T1000 (cell line): ENCODE data around the gene NMD3.
"Not testable (repeated sequence)": the region's sequence is repeated elsewhere in the genome, so short reads cannot be mapped to it uniquely, and the experiment has no call there.

Experiments
- DNase-seq: peaks from one replicate; lab custom pipeline; 2025; ENCODE audit warnings: mixed read lengths; lab: John Stamatoyannopoulos, UW

The NMD3 gene

DNA sequence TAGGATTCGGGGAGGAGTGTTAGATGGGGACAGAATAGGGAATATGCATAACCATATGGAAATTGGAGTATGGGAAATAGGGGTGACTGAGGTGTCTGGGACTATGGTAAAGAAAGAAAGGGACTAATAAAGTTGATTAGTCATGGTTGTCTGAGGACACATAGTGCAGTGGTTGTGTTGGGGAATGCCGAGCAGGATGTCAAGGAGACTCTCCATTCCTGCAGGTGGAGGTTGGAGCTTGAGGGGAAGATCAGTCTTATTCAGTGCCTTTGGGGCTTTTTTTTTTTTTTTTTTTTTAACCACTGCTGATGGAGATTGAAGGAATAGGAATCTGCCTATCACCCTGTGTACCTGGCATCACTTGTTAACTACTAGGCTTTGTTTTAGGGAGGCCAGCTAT lies 10.8 kb downstream of the NMD3 start:
- DNase-seq = no peak

DNA sequence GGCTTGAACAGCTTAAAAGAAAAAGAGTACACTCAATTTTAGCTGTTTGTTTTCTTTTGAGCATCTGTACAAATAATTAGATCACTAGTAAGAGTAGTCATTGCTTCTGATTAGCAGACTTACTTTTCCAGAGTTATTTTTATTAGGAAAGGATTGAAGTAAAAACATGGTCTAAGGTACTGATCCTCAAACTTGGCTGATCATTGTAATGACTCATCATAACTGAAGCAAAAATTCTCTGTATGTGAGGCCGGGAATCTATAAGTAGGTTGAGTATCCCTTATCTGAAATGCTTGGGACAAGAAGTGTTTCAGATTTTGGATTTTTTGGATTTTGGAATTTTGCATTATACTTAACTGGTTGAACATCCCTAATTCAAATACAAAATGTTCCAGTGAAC lies 12.4 kb downstream of the NMD3 start:
- DNase-seq = no peak

DNA sequence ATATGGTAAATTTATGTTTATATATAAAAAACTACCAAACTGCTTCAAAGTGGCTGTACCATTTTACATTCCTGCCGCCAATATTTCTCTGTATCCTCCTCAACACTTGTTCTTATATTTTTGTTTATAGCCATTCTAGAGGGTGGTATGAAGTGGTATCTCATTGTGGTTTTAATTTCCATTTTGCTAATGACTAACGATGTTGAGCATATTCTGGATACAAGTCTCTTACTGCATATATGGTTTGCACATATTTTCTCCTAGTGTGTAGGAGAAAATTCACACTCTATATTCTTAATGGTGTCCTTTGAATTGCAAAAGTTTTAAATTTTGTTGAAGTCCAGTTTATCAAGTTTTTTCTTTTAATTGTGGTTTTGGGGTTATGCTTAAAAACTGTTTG lies 15.1 kb downstream of the NMD3 start:
- no peak for DNase-seq

DNA sequence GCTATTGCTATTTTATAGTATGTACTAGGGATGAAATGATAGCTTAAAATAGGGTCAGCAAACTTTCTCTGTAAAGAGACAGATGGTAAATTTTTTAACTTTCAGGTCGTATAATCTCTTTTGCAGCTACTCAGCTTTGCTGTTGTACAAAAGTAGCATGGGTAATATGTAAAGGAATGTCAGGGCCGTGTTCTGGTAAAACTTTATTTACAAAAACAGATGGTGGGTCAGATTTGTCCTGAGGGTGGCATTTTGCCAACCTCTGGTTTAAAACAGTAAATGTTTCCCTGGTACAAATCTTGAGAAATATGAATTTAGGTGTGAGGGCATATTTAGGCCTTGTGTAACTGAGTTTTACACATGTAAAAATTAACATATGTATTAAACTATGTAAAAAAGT lies 18.6 kb downstream of the NMD3 start:
- DNase-seq = no peak

DNA sequence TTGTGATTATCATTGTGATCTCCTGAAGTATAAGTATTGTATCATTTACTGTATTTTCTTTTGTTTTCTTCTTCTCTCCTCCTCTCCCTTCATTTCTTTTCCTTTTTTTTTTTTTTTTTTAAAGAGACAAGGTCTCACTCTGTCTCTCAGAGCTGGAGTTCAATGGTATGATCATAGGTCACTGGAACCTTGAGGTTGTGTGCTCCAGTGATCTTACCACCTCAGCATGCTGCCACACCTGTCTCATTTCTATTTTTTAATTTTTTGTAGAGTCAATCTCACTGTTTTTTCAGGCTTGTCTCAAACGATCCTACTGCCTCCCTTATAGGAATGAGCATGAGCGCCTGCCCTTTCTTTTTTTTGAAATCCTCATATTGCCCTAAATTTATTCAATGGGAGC lies 23.4 kb downstream of the NMD3 start:
- DNase-seq = no peak

DNA sequence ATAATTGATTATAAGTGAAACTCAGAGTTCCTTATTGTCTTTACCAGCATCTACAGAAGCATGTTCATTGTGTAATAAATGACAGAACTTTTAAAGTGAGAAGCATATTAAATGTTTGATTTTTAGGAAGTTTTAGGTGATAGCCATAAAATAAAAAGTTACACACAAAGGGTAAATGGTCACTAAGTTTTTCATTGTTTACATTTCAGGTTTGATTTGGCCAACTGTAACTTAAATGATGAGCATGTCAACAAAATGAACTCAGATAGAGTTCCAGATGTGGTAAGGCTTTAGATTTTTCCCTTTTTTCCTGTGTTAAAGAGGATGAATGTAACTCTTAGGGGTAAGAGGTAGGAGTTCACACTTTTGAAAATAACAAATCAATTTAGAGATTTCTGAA lies 25.9 kb downstream of the NMD3 start:
- no peak for DNase-seq

DNA sequence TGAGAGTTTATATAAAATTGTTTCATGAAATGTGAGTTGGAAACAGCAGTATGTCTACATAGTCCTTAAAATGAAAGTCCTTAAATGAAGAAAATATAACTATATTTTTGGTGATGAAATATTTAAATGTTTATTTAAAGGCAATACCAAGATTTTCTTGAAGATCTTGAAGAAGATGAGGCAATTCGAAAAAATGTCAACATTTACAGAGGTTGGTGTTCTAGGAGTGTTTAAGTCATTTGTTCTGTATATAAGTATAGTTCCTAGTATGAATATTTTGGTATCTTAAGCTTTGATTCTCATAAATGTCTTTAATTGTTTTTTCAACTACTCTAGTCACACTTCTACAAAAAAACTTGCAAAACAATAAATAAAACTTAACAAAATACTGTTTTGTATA lies 29.0 kb downstream of the NMD3 start:
- DNase-seq = no peak

DNA sequence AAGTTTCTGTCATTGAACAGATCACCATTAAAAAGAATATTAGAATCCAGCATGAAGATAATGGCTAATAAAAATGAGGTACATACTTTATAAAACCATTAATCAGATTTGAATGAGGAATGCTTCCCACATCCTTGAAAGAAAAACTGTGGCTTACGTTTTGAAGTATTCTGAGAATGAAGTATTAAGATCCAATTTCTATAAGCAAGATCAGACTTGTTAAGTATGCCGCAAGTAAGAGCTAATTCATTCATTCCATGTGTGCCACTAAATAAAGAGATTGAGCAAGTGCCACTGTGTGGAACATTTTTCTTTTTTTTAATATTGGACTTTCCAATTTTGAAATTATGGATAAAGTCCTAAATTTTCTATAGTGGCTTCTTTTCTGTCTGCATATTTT lies 30.6 kb downstream of the NMD3 start:
- DNase-seq = no peak

DNA sequence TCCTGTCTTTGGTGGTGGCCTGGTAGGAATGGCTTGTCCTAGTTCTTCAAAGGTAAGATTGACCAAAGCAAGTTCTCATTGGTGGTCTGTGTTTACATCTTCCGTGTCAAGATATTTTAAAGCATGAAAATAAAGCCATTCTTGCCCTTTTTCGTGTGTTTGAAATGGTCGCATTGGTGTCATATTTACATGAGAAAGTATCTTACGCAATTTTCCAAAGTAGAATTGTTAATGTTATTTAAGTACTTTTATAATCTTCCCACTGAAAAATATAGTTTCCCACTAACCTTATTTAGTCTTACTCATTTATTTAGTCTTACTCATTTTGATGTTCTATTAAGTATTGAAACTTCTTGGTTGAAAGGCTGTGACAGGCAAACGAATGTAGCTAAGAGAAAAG lies 31.0 kb downstream of the NMD3 start:
- no peak for DNase-seq

DNA sequence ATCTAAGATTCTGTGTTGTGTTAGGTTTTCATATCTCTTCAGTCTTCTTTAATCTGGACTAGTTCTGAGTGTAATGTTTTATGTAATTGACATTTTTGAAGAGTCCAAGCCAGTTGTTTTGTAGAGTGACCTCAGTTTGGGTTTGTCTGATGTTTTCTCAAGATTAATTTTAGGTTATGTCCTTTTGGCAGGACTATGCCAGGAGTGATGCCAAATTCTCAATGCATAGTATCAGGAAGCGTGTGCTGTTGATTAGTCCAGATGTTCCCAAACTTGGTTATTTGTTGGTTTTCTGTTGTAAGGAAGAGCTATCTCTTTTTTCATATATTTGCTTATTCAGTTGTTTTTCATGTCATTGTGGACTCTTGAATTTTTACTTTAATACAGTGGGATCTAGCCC lies 32.6 kb downstream of the NMD3 start:
- no peak for DNase-seq

DNA sequence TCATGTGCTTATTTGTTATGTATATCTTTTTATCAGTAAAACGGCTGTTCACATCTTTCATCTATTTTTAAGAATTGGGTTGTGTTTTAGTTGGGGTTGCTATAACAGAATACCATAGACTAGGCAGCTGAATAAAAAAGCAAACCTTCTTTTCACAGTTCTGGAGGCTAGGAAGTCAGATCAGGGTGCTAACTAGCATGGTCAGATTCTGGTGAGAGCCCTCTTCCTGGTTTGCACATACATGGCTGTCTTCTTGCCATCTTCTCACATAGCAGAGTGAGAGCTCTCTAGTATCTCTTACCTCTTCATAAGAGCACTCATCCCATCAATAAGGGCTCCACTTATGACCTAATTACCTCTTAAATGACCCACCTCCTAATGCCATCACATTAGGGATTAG lies 33.8 kb downstream of the NMD3 start:
- no peak for DNase-seq

DNA sequence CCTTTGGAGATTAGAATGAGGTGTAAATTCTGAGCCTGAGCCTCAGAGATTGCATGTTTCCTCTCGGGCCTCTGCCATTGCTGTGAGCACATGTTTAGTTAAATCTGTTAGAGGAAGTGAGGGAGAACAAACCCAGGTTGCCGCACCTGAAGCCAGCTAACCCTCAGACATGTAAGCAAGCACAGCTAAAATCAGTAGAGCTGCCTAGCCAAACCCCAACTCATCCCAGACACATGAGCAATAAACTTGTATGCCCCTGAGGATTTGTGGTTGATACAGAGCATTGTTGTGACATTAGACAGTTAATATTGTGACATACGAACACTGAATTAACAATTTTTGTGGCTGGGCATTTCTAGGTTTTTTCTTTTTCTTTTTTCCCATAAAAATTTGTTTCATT lies 41.9 kb downstream of the NMD3 start:
- no peak for DNase-seq

DNA sequence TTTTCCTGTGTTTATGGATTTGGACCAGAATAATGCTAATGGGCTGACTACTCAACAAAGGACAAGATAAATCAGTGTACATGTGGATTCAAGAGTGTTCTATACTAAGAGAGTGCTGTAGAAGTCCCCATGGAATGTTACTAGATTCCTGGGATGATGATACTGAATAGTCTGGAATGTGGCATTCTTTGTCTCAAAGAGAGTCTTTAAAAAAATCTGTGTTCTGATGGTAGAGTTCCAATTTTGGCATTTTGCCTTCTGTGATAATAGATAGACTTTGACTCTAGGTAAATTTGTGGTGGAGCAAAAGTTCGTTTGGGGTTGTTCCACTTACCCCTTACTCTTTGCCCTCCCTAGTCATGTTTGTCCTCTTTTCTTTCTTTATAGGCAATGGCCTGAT lies 43.7 kb downstream of the NMD3 start:
- DNase-seq = no peak

DNA sequence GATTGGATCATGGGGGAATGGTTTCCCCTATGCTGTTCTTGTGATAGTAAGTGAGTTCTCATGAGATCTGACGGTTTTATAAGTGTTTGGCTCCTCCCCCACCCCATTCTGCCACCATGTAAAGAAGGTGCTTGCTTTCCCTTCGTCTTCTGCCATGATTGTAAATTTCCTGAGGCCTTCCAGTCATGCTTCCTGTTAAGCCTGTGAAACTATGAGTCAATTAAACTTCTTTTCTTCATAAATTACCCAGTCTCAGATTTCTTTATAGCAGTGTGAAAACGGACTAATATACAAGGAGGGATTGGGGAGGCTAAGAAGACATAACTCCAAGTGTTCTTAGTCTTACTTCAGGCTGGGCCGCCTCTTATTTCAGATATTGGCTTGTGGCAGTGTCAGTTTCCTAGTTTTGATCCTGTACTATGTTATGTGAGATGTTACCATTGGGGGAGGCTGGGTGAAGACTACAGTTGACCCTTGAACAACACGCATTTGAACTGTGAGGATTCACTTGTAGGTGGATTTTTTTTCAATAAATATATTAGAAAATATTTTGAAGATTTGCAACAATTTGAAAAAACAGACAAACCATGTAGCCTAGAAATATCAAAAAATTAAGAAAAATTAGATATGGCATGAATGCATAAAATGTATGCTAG lies 44.9 kb downstream of the NMD3 start:
- no peak for DNase-seq

DNA sequence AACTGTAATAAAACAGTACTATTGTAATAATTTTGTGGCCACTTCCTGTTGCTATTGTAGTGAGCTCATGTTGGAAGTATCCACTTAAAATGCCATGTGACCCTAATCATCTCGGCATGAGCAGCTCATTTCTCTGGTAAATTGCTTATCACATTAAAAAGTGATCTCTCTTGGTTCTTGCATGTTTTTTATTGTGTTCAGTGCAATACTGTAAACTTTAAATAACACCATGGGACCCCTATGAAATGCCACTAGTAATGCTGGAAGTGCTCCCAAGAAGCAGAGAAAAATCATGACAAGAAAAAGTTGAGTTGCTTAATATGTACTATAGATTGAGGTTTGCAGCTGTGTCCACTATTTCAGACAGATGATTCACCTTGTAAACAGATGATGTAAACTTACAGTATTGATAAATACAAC lies 45.6 kb downstream of the NMD3 start:
- peak; percentile 8 for DNase-seq

DNA sequence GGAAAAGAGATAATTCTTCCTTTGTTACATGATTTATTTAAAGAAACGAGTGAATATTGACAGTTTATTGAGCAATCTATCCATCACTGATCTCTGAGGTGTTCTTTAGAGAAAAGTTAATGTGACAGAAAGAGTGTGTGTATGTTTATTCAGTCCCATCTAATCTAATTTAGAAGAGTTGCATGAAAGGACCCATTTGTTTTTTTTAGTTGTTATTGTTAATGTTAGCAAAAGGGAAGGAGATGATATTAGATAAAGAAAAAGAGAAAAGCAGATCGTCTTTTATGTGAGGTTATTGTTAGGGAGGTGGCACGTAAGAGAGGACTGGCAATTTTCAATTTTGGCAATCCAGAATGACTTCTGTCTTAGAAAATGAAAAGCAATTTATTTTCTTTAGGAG lies 46.5 kb downstream of the NMD3 start:
- DNase-seq = no peak

DNA sequence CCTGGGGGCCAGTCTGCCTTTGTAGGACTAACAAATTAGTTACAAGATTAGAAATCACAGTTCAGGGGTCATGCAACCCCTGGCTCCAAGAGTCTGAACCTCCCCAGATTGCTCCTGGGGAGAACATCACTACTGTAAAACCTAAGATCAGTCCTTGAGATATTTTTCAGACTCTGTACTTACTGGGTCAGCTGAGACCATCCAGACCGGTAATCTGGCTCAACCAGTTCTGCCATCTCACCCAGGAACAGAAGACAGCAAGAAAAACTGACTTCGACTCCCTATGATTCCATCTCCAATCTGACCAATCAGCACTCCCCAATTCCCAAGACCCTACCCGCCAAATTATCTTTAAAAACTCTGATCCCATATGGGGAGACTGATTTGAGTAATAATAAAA lies 47.5 kb downstream of the NMD3 start:
- no peak for DNase-seq

DNA sequence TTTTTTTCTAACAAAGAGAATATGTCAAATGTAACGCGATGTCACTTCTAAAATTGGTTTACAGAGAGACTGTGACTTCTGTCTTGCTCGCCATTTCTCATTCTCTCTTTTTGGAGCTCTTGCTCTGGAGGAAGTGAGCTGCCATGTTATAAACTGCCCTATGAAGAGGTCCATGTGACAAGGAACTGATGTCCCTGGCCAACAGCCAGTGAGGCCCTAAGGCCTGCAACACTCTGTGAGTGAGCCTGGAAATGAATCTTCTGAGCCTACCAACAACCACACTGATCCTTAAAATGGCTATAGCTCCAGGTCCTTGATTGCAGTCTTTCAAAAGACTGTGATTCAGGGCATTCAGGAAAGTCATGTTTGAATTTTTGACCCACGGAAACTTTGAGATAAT lies 49.9 kb downstream of the NMD3 start:
- no peak for DNase-seq

DNA sequence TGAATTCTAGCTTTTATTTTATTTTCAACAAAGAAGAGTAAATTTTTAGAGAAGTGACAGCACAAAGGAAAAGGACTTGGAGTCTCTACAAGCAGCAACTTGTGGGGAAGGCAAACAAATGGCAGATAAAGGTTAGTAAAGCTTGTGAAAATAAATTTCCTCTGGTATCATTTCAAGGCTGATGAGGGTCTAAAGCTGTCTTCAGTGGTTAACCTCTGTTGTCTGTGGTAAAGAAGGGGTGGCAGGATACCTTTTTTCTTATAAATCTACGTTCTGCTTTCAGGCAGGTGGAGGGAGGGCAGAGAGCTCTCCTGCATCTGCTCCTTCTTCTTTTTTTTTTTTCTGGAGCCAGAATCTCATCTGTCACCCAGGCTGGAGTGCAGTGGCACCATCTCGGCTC lies 50.5 kb downstream of the NMD3 start:
- no peak for DNase-seq

DNA sequence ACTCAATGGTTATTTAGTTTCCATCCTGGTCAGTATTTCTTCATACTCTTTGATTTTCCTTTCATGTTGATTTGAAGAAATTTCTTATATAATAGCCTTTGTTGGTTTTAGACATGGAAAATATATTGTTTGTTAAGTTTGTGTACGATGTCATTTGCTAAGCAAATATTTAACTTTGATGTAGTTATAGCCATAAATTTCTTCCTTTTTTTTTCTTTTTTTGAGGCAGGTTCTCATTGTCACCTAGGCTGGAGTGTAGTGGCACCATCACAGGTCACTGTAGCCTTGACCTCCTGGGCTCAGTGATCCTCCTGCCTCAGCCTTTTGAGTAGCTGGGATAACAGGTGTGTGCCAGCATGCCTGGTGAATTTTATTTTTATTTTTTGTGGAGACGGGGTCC lies 51.4 kb downstream of the NMD3 start:
- DNase-seq = no peak

DNA sequence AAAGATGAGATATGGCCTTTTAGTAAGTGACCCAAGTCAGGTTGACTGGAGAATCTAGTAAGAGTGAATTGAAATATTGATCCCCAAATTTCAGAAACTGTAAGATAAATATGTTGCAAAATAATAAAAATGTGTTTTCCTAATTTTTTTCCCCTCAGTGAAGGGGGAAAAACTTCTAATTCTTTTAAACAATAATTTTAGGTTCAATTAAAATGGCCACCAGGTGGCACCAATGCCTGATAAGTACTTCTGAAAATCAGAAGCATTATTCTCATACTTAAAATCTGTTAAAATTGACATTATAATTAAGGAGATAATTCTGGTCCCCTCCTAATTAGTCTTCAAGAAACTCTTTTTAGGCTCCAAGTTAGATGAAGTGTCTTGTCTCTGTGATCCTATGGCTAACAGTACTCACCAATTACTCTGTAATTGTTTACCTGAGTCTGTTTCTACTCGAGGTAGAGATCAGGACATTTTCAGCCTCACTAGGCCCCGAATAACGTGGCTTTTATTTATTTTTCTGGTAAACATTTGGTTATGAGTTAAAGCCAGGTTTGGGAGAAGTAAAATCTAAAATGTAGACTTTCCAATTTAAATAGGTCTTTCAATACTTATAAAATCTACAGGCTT lies 52.6 kb downstream of the NMD3 start:
- DNase-seq = no peak

DNA sequence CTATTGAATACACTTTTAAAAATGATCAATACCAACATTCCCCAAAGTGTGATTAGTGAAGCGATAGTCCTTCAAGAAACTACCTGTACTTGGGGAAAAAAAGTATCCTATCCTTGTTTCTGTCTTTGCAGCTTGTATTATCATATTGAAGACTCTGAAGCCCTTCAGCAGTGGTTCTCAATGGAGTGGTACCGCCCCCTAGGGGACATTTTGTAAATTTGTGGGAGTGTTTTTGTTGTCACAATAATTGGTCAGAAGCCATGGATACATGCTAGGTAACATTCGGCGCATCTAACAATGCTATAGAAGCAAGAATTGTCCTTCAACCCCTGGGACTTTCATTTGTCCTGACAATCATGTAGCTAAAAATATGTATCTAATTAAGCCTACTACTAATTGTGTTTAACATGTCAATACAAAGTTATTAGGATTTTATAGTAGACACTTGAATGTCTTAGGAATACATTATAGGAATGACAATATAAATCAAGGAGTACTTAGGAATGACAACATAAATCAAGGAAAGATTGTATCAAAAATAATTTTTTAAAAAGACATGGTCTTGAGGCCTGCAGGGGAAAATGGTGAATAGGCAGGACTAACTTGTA lies 53.7 kb downstream of the NMD3 start:
- no peak for DNase-seq

DNA sequence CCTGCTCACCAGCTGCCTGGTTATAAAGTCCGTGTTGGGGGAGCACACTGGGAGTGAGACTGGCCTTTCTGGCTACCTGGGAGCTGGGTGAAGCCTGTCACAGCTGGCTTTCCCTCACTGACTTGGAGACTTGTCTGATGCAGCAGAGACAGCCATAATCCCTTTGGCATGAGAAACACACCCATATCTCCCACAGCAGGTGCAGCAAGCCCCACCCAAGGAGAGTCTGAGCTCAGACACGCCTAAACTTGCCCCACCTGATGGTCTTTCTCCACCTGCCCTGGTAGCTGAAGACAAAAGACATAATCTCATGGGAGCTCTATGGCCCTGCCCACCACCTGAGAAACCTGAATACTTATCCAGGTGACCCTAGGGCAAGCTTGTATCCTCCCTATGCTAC lies 54.8 kb downstream of the NMD3 start:
- no peak for DNase-seq

DNA sequence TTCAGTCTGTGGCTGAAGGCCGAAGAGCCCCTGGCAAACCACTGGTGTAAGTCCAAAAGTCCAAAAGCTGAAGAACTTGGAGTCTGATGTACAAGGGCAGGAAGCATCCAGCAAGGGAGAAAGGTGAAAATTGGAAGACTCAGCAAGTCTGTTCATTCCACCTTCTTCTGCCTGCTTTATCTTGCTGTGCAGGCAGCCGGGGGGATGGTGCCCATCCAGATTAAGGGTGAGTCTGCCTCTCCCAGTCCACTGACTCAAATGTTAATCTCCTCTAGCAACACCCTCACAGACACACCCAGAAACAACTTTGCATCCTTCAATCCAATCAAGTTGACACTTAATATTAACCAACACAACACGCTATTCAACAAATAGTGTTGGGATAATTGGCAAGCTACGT lies 61.3 kb downstream of the NMD3 start:
- not testable (repeated sequence) for DNase-seq
